NCI-H2171 (cell line): ENCODE data around the gene KAZN.

Experiments
- DNase-seq: peaks from one replicate; lab custom pipeline; 2025; lab: John Stamatoyannopoulos, UW

The KAZN gene

DNA sequence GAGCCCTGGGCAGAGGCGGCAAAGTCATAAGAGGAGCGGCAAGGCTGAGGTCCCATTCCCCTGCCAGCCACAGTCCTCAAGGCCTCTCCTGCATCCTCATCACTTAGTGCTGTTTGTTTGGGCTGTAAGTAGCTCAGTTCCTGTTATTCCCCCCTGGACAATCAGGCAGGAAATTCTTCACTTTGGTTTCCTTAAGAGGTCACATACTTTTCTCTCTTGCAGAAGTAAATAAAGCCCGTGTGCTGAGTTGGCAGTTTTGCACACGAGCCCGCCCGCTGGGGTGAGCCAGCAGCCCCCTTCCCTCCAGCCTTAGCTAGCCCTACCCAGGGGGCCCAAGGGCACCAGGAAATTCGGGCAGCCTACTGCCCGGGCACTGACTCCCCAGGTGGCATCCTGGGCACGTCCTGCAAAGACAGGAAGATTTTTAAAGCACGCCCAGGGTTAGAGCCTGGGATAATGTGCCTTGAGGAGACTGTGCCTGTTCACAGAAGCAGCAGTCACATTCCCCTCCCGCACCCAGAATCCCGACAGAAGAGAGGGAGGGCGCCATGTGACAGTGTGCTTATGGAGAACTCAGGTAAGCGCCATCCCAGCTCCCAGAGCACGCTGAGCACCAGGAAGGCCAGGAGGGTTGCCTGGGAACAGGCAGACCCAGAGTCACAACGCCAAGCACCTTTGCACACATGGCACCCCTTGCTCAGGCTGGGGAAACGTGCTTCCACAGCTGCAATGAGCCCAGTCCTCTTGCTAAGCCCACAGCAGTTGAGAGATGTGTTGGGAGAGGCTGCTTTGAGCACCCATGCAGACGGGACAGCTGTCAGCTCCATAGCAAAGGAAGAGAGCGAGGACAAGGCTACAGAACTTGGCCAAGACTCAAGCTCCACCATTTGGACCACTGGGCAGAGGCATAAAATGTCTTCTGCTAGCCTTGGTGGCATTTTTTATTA lies 410.6 kb downstream of the KAZN start:
- no peak for DNase-seq

DNA sequence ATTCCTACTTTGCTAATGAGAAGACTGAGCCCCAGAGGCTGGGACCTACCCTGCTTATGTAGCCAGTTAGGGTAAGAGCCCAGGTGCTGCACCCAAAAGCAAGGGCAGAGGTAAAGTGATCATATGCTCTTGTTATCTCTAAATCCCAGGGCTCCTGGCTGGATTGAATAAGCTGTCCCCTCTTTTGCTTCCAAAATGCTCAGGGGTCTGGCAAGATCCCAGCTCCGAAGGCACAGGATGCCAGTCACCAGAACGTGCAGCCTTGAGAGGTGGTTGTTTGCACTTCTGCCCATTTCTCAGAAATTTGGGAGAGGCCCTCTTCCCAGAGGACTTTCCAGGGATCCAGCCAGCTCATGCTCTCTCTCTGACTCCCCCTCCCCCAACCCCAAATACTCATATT lies 412.7 kb downstream of the KAZN start:
- no peak for DNase-seq

DNA sequence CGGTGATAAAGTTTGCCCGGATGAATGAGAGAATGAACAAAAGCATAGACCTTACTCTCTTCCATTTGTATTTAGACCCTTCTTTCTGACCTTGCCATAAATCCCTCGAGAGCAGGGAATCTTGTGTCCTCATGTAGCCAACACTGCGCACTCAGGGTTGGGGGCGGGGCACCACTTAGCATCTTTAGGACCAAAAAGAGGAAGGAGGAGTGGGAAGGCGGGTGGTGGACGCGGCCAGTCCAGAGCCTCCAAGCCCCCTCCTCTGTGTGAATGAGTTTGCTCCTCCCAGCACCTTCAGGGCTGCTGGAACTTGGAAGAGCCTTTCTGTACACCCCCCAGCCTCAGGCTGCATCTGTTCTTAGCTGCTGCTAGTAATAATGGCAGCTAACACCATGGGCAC lies 413.2 kb downstream of the KAZN start:
- no peak for DNase-seq

DNA sequence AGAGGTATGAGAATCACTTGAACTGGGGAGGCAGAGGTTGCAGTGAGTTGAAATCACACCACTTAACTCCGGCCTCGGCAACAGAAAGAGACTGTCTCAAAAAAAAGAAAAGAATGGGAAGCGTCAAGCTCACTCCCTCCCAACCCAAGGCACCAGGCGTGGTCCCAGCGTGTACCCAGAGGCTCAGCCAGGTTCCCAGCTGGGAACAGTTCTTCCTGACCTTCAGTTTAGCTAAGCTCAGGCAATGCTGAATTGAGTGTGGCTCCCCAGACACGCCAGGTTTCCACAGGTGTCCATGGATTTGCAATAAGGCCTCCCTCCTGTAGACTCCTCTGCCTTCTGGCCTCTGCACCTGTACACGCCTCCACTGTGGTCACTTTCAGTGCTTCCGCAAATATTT lies 414.3 kb downstream of the KAZN start:
- DNase-seq: no peak

DNA sequence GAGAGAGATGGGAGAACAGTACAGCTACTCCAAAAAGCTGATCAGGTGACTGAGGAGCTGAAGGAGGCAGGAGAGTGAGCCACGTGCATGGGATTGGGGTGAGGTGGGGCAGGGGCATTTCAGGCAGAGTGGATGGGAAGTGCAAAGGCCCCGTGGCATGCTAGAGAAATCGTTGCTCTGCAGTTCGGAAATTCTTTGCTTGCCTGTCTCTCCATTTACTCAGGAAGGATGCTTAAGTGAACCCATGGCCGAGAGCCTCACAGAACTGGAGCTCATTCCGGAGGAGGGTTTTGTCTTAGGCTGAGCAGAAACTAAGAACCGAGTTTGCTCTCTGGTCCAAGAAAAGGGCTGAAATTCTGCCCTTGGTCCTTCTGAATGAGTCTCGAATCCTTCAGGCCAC lies 415.3 kb downstream of the KAZN start:
- DNase-seq: no peak

DNA sequence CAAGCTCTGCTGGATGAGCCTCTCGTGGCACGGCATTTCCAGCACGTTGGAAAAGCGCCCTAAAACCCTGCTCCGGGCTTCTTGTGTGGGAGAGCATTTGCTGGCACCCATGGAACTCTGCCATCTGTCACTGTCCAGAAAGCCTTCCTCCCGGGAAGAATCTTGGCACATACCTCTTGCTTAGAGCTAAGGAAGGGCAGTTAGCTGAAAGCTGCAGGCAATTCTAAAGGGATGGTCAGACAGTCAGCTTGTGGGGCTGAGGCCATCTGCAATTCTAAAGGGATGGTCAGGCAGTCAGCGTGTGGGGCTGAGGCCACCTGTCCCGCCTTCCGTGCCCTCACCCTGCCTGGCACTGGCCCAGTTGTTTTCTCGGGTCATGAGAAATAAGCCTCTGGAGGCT lies 416.0 kb downstream of the KAZN start:
- DNase-seq: peak; percentile 54

DNA sequence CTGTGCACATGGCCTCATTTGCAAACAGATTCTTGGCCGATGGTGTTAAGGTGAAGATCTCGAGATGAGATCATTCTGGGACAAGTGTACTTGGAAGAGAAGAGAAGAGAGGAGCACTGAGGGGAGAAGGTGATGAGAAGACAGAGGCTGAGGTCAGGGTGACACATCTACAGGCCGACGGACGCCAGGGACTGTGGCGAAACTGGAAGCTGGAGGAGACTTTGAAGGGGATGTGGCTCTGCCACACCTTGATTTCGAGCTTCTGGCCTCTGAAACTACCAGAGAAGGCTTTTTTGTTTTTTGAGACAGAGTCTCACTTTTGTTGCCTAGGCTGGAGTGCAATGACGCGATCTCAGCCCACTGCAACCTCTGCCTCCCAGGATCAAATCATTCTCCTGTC lies 417.5 kb downstream of the KAZN start:
- no peak for DNase-seq

DNA sequence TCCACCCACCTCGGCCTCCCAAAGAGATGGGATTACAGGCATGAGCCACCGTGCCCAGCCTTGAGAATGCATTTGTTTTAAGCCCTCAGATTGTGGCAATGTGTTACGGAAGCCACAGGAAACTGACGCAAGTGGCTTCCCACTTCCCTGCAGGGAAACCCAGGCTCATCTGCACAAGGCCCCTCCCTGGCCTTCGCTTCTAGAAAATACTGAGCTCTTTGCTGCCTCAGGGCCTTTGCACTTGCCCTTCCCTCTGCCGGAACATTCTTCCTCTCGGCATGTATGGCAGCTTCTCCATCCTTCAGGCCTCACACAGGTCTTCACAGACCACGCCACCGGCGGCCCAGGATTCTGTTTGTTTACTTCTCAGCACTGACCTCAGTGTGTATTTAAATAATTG lies 418.0 kb downstream of the KAZN start:
- DNase-seq: no peak

DNA sequence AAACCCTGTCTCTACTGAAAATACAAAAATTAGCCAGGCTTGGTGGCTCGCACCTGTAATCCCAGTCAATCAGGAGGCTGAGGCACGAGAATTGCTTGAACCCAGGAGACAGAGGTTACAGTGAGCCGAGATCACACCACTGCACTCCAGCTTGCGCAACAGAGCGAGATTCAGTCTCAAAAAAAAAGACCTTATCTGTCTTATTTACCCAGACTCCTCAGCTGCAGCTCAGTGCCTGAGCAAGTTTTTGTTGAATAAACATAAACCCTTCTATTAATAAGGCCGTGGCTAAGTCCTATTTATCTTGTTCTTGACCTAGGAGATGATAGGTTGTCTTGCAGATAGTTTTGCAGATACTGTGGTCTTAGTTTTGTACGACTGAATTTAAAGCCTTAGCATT lies 418.6 kb downstream of the KAZN start:
- DNase-seq: no peak

DNA sequence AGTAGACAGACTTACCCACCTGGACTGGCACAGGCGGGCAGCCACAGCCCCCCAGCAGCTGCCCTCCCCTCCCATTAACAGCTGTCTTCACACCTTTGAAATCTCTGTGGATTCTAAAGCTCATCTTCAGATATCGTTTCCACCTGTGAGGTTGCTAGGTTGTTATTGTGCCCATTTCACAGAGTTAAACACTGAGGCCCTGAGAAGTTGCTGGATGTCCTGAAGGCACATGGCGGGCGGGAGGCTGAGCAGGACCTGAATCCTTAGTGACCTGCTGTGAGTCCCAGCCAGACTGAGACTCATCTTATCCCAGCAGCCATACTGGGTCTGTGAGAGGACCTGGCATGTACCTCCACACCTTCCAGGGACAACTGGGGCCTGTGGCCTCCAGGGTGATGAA lies 420.3 kb downstream of the KAZN start:
- no peak for DNase-seq

DNA sequence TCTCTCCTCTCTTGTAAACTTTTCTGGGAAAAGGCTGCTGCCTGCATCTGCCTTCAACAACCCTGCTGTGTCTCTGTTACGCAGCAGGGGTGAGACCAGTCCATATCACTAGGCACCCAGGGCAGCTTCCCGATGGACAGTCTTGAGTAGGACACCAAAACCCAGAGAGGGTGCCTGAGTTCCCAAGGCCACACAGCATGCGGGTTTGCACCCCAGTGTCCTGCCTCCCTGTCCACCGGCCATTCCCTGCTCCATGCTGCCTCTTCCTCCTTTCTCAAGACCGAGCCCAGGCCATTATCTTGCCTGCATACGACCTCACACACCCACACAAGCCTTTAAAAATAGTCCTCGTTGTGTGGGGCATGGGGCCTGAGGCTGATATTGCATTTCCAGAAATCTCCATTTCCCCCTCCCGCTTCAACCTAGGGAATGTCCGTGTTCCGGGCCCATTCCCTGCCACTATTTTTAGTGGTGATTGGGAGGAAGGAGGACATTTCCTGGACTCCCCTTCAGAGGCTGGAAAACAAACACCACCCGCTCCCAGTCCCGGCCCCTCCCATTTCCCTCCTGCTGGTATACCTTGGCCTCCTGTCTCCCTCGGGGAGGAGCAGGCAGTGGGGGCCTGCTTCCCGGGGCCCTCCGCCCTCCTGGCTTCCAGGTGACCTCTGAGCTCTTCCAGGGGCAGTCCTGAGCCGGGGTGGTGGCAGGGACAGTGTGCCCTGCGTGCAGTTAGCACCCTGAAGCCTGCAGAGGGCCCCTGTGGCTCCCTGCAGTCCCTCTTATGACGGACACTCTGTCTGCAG lies 422.7 kb downstream of the KAZN start:
- DNase-seq: no peak

DNA sequence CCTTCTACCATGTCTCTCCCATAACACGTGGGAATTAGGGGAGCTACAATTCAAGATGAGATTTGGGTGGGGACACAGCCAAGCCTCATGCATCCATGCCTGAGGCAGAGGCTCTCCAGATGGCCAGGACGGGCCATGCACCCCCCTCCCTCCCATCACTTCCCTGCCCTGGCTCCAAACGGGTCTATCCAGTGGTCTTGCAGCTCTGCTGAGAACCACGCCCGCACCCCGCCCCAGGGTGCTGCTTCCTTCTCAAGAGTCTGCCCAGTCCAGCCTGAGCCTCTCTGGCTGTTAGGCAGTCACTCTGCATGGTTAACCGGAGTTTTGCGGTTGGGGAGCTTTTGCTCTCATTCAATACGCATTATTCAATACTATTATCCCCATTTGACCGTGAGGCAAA lies 423.6 kb downstream of the KAZN start:
- no peak for DNase-seq

DNA sequence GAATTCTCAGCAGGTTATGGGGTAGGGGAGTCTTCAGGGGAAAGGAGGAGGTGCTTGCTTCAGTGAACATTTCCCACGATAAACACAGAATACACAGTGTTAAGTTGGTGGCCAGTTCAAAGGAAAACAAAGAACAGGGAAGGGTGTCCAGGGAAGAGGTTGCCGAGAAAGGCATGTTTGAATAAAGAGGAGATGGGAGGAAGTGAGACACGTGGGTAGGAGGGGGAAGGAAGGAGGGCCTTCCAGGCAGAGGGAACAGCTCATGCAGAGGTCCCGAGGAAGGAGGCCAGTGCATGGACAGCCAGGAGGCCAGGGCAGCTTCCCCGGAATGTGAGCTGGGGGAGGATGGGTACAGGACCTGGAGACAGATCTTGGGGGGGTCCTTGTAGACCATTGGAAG lies 424.7 kb downstream of the KAZN start:
- no peak for DNase-seq

DNA sequence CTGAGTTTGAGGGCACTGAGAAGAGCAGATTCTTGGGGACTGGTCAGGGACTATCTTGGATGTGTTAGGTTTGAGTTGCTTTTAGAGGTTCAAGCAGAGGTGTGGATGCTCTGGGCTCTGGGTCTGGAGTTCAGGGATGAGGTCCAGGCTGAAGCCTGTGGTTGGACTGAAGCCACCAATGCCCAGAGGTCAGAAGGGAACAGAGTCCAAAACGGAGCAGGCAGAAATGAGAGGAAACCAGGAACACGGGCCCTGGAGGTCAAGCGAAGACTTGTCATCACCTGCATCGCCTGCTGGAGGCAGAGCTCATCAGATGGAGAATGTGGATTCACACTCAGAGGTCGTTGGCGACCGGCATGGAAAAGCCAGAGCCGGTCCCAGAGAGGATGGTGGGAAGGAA lies 425.5 kb downstream of the KAZN start:
- no peak for DNase-seq

DNA sequence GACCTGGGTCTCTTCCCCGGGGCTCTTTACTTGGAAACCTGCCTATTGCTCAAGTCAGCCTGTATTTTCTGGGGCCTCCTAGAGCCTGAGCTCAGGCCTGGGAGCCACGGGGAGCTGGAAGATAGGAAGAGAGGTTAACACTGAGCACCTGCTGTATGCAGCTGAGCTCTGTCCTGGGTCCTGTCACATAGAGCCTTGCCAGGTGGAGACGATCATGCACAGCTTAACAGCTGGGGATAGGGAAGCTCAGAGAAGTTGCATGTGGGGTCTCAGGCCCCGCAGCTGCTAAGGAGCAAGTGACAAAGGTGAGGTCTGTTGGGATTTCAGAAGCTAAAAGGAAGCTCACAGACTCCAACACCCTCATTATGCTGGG lies 427.6 kb downstream of the KAZN start:
- no peak for DNase-seq

DNA sequence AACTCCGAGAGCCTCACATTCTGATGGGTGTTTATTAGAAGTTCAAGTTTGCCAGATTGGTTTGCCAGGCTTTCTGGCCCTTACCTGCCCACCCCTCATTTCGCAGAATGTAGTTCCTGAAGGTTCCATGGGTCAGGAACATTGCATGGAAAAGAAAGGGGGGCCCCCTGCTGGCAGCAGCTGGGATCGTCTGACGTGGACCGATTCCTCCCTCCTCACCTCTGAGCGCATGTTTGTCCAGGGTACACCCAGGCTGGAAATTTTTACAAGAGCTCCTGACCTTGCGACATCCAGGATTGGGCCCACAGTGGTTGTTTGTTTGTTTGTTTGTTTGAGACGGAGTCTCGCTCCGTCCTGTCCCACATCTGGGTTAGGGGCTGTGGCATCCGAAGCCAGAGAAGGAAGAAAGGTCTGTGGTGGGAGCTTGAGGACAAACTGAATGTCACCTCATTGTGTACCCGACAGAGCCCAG lies 429.1 kb downstream of the KAZN start:
- no peak for DNase-seq

DNA sequence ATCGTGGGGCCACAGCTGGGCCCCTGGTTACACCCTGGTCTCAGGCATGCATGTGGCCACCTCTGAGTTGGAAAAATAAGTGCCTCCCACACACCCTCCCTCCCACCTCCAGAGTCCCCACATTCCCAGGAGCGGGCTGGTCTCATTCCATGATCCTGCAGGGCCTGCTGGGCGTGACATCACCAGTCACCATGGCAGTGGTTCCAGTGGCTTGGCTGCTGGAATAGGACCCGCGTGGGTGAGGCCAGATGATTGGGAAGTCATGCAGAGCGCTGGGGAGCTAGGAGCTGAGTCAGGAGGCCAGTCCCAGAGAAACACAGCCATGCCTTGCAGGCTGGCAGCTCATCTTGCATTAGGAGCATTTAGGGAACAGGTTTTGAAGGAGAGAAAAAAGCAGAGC lies 429.6 kb downstream of the KAZN start:
- no peak for DNase-seq

DNA sequence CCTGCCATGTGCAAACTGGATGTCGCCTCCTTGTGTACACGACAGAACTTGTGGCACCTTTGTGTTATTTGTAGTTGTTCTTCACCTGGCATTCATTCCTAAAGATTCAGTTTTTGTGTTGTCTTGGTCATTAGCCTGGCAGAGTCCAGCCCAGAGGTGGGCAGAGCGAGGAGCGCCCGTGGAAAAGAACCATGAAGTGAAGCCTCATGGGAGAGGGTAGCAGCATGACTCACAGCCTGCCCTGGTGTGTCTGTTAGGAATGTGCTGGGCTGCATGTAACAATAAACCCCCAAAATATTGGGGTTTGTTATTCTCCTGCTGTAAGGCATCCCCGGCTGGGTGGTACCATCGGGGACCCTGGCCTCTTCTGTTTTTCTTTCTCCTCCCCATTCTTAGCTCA lies 430.1 kb downstream of the KAZN start:
- DNase-seq: no peak

DNA sequence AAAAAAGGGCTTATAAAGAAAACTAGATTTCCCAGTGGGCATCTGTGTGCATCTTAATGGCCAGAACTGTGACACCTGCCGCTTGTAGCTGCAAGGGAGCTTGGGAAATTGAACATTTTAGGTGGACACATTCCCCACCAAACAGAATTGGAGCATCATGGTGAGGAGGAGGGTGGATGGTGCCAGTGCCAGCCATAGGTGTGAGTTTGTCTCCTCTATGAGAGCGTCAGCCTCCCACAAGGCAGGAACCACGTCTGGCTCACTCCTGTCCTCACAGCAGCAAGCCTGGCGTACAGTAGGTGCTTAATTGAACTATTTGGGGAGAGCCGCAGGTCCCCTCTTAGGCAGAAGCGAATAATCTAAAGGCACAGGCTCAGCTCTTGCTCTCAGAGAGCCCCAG lies 430.6 kb downstream of the KAZN start:
- DNase-seq: no peak

DNA sequence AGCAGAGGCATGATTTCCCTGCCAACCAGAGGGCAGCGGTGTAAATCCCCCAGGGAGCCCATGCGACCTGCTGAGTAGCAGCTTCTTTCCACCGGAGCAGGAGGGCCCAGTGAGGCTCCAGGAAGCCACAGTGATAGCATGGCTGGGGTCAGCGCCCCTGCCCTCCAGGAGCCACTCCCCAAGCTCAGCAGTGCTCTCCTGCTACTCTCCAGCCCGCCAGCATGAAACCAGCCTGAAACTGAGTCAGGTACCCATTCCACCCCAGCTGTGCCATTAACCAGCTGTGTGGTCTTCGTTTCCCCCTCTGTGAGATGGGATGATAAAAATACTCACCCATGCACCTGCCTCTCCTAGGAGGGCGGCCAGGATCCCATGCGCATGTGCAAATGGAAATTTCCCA lies 431.3 kb downstream of the KAZN start:
- no peak for DNase-seq

DNA sequence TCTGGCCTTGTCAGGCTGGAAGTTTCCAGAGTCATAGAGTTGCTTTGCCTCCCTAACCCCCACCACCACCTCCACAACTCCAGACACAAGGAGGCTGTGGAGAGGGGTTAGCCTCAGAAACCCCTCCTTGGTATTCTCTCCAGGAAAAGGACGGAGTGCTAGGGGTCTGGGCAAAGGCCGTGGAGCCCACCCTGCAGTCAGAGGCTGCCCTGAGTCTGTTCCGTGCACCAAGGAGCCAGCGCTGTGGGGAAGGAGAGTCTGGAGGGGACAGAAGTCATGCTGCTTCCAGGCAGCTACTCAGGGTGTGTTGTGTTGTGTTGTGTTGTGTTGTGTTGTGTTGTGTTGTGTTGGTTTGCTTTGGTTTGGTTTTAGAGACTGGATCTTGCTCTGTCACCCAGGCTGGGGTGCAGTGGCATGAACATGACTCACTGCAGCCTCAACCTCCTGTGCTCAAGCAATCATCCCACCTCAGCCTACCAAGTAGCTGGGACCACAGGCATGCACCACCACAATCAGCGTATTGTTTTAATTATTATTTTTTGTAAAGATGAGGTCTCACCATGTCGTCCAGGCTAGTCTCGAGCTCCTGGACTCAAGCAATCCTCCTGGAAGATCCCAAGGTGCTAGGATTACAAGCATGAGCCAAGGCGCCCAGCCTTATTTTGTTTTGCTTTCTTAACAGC lies 432.9 kb downstream of the KAZN start:
- DNase-seq: no peak

DNA sequence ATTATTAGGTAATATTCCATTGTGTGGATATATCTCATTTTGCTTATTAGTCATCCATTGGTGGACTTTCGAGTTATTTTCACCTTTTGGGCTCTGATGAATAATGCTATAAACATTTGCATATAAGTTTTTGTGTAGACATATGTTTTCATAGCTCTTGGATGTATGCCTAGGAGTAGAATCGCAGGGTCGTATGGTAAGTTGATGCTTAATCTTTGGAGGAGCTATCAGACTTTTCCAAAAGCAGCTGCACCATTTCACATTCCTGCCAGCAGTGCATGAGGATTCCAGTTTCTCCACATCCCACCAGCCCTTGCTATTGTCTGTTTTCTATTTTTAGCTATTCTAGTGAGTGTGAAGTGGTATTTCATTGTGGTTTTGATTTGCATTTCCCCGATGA lies 434.8 kb downstream of the KAZN start:
- DNase-seq: no peak

DNA sequence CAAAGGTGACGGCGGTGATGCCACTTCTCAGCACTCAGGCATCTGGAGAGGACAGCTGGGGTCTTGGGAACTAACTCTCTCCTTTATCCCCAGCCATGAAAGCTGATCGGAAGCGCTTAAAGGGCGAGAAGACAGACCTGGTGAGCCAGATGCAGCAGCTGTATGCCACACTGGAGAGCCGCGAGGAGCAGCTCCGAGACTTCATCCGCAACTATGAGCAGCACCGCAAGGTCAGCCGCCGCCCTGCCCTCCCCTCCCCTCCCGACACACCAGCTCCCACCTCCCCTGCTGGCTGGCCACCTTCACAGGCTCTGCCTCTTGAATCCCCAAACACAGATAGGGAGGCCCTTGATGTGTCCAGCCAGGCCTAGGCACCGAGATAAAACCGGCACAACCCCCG lies 436.2 kb downstream of the KAZN start:
- DNase-seq: no peak
